HFF-Myc (cell line): ENCODE data around the gene PSMB8.

Experiments
- DNase-seq: peaks from one replicate; pipeline ENCODE4 v3.0.0-alpha.2; 2011; ENCODE audit warnings: low read depth; ENCODE audit errors: extremely low read depth
- H3K4me3 ChIP-seq: replicated peaks from 2 replicates; pipeline ENCODE4 v1.5.1; 2011; ENCODE audit warnings: low read depth, mild to moderate bottlenecking, control low read depth, low read length
- TF ChIP-seq, protein P1 (sequence below): IDR thresholded peaks from 2 replicates; pipeline ENCODE4 v1.5.1; 2012; ENCODE audit warnings: mild to moderate bottlenecking, low read depth, low read length, control low read depth; ENCODE audit errors: missing control alignments

Gene PSMB8

DNA sequence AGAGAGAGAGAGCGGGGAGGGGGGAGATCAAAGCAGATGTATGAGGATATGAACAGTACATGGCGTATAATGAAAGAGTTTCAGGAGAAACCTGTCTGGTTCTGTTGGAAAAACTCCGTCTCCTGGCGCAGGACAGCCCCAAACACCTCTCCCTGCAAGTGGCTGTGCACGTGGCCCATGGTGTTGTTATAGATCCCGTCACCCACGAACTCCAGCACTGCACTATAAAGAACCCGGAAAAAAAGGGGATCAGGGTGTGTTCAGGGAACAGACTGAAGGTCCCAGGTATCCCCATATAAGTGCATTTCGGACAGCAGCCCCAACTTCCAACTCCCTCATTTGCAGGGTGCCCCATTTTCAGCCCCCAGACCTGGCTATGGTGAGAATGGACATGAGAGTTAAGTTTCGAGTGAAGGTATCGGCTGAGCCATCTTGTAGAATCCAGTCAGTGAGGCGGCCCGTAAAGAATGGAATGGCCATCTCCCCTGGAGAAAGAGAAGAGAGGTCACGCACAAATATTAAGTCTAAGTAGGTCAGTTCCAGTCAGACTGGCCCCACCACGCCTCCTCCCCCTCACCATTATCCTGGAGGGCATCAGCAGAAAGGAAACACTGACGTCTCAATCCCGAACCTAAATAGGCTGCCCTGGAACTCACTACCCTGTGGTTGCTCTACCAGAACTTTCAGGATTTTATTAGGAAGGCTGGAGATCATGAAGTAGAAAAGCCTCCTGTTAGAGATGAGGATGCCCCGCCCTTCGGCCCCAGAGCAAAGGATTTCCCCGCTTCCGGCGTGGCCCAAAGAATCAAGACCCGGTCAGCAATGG lies 8.4 kb upstream of the PSMB8 start:
- peak overlapping the region; percentile 90 for H3K4me3 ChIP-seq
- no peak for DNase-seq
- TF ChIP-seq, protein P1, sequence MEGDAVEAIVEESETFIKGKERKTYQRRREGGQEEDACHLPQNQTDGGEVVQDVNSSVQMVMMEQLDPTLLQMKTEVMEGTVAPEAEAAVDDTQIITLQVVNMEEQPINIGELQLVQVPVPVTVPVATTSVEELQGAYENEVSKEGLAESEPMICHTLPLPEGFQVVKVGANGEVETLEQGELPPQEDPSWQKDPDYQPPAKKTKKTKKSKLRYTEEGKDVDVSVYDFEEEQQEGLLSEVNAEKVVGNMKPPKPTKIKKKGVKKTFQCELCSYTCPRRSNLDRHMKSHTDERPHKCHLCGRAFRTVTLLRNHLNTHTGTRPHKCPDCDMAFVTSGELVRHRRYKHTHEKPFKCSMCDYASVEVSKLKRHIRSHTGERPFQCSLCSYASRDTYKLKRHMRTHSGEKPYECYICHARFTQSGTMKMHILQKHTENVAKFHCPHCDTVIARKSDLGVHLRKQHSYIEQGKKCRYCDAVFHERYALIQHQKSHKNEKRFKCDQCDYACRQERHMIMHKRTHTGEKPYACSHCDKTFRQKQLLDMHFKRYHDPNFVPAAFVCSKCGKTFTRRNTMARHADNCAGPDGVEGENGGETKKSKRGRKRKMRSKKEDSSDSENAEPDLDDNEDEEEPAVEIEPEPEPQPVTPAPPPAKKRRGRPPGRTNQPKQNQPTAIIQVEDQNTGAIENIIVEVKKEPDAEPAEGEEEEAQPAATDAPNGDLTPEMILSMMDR = no peak

DNA sequence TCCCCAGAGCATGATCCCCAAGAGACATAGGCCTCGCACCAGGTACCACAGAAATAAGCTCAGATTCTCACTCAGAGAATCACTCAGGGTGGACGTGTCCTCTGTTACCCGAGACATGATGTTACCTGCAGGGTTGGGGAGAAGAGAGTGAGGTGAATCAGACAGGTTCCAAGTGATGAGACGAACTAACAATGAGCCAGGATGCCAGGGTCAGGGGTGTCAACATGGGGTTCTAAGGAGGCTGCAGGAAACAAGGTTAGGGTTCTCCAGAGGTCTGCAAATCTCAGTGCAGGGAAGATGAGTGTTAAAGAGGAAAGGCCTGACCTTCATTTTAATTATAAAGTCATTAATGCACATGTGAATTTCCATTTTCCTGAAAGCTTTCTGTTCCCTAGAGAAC lies 7.2 kb upstream of the PSMB8 start:
- H3K4me3 ChIP-seq = no peak overlapping the region
- TF ChIP-seq, protein P1 = no peak
- no peak for DNase-seq

DNA sequence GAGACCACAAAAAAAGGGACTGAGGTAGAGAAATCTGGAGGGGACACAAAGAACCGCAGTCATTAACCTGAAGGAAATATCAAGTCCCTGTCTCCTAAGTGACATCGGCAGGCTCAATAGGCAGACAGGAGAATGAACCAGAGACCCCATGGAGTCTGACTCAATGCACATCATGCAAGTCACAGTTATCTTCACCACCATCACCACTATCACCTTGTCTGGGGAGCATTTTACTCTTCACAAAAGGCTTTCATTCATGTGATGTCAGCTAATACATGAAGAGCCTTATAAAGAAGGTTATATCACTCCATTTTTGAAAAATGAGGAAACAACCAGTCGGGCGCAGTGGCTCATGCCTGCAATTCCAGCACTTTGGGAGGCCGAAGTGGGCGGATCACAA lies 5.3 kb upstream of the PSMB8 start:
- TF ChIP-seq, protein P1 = no peak

DNA sequence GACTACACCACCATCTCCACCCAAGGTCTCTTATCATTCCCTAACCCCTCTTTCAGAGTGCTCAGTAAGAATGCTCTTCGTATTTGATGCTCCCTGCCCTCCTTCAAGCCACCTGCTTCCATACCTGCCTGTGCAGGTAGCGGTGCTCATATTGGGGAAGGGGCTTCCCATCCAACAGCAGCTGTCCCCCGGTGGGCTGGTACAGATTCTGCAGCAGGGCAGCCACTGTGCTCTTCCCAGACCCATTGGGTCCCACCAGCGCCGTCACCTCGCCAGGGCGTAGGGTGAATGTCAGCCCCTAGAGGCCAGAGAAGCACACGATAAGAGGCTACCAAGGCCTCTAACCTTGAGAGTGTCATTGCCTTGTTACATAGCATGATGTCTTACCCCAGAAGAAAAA lies 3.9 kb upstream of the PSMB8 start:
- TF ChIP-seq, protein P1 = no peak
- no peak overlapping the region for H3K4me3 ChIP-seq
- no peak for DNase-seq

More for the DNA sequence above, 5.3 kb upstream of the PSMB8 start:
- no peak for DNase-seq
- no peak overlapping the region for H3K4me3 ChIP-seq

DNA sequence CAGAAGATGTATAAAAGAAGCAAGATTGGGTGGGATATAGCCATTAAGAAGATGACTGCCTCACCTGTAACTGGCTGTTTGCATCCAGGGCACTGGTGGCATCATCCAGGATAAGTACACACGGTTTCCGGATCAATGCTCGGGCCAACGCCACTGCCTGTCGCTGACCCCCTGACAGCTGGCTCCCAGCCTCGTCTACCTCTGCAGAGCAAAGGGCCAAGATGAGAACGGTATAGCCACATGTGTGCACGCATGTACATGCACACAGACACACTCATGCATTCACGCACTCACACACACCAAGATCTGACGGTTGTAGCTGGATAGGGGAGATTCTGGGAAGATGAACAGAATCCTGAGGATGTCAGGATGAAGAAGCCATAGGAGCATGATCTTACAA lies 3.2 kb upstream of the PSMB8 start:
- no peak for DNase-seq
- TF ChIP-seq, protein P1 = no peak
- H3K4me3 ChIP-seq = no peak overlapping the region

DNA sequence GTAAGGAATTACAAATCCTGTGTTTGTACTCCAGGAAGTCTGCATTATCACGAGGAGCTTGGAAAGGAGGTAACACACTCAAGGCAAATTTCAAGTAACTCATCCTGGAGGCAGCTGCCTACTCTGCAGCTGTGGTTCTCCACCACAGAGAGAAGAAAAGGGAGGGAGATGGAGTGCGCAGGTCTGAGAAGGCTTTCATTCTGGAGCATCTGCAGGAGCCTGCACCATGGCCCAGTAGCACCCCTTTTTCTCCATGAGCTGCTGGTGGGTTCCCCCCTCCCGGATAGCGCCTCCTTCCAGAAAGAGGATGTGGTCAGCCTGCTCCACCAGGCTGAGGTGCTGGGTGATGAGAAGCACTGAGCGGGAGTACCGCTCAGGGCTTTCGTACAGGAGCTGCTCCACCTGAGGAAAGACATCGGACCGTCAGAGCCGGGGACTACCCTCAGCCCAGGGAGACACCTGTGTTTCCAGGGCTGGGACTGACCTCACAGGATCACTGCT lies 1.6 kb upstream of the PSMB8 start:
- TF ChIP-seq, protein P1 = no peak
- DNase-seq = no peak
- H3K4me3 ChIP-seq = no peak overlapping the region
